ENCODE results near the gene RABL3. TPM values are rescaled to one million over a fixed set of nuclear protein-coding genes. Genes with fewer than 3 reads are reported as not detected.

RABL3 gene
- total and polyA plus RNA-seq, 2 of the 13 experiments (the other 11 are each of a cell fraction or from before 2014, with no cell fraction given): 4.8 to 31.9 TPM

- TF ChIP-seq HMGXB3 (CRISPR knock-in tag; IDR thresholded peaks at IDR 0.05; ENCODE audit: borderline replicate concordance) (peak; percentile 44; the same call in 1 of the 2 replicates), ZNF598 (CRISPR knock-in tag; IDR thresholded peaks at IDR 0.05; ENCODE audit: borderline replicate concordance) (no peak), ZNF878 (CRISPR knock-in tag; IDR thresholded peaks at IDR 0.05) (no peak), PHF5A (CRISPR knock-in tag; IDR thresholded peaks at IDR 0.05; ENCODE audit: low read depth, unreplicated experiment) (peak; percentile 81), NCOA5 (CRISPR knock-in tag; IDR thresholded peaks at IDR 0.05) (no peak), DPF2 (CRISPR knock-in tag; IDR thresholded peaks at IDR 0.05; ENCODE audit: borderline replicate concordance, low read depth) (no peak), TAF1 (CRISPR knock-in tag; IDR thresholded peaks at IDR 0.05) (no peak), SOX5 (CRISPR knock-in tag; IDR thresholded peaks at IDR 0.05; ENCODE audit: borderline replicate concordance) (peak; percentile 93), TGIF2 (CRISPR knock-in tag; IDR thresholded peaks at IDR 0.05) (no peak), SPEN (CRISPR knock-in tag; IDR thresholded peaks at IDR 0.05; ENCODE audit: low read depth) (peak; percentile 24; the same call in 1 of the 2 replicates)
- TF ChIP-seq, protein P1, sequence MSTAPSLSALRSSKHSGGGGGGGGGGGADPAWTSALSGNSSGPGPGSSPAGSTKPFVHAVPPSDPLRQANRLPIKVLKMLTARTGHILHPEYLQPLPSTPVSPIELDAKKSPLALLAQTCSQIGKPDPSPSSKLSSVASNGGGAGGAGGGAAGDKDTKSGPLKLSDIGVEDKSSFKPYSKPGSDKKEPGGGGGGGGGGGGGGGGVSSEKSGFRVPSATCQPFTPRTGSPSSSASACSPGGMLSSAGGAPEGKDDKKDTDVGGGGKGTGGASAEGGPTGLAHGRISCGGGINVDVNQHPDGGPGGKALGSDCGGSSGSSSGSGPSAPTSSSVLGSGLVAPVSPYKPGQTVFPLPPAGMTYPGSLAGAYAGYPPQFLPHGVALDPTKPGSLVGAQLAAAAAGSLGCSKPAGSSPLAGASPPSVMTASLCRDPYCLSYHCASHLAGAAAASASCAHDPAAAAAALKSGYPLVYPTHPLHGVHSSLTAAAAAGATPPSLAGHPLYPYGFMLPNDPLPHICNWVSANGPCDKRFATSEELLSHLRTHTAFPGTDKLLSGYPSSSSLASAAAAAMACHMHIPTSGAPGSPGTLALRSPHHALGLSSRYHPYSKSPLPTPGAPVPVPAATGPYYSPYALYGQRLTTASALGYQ (CRISPR knock-in tag; IDR thresholded peaks at IDR 0.05): peak; percentile 82; the same call in 1 of the 2 replicates
- TF ChIP-seq, protein P2, sequence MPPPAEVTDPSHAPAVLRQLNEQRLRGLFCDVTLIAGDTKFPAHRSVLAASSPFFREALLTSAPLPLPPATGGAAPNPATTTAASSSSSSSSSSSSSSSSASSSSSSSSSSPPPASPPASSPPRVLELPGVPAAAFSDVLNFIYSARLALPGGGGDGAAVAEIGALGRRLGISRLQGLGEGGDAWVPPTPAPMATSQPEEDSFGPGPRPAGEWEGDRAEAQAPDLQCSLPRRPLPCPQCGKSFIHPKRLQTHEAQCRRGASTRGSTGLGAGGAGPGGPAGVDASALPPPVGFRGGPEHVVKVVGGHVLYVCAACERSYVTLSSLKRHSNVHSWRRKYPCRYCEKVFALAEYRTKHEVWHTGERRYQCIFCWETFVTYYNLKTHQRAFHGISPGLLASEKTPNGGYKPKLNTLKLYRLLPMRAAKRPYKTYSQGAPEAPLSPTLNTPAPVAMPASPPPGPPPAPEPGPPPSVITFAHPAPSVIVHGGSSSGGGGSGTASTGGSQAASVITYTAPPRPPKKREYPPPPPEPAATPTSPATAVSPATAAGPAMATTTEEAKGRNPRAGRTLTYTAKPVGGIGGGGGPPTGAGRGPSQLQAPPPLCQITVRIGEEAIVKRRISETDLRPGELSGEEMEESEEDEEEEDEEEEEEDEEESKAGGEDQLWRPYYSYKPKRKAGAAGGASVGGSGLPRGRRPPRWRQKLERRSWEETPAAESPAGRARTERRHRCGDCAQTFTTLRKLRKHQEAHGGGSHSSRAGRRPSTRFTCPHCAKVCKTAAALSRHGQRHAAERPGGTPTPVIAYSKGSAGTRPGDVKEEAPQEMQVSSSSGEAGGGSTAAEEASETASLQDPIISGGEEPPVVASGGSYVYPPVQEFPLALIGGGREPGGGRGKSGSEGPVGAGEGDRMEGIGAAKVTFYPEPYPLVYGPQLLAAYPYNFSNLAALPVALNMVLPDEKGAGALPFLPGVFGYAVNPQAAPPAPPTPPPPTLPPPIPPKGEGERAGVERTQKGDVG (CRISPR knock-in tag; IDR thresholded peaks at IDR 0.05; ENCODE audit: borderline replicate concordance): no peak
- TF ChIP-seq, protein P3, sequence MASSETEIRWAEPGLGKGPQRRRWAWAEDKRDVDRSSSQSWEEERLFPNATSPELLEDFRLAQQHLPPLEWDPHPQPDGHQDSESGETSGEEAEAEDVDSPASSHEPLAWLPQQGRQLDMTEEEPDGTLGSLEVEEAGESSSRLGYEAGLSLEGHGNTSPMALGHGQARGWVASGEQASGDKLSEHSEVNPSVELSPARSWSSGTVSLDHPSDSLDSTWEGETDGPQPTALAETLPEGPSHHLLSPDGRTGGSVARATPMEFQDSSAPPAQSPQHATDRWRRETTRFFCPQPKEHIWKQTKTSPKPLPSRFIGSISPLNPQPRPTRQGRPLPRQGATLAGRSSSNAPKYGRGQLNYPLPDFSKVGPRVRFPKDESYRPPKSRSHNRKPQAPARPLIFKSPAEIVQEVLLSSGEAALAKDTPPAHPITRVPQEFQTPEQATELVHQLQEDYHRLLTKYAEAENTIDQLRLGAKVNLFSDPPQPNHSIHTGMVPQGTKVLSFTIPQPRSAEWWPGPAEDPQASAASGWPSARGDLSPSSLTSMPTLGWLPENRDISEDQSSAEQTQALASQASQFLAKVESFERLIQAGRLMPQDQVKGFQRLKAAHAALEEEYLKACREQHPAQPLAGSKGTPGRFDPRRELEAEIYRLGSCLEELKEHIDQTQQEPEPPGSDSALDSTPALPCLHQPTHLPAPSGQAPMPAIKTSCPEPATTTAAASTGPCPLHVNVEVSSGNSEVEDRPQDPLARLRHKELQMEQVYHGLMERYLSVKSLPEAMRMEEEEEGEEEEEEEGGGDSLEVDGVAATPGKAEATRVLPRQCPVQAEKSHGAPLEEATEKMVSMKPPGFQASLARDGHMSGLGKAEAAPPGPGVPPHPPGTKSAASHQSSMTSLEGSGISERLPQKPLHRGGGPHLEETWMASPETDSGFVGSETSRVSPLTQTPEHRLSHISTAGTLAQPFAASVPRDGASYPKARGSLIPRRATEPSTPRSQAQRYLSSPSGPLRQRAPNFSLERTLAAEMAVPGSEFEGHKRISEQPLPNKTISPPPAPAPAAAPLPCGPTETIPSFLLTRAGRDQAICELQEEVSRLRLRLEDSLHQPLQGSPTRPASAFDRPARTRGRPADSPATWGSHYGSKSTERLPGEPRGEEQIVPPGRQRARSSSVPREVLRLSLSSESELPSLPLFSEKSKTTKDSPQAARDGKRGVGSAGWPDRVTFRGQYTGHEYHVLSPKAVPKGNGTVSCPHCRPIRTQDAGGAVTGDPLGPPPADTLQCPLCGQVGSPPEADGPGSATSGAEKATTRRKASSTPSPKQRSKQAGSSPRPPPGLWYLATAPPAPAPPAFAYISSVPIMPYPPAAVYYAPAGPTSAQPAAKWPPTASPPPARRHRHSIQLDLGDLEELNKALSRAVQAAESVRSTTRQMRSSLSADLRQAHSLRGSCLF (CRISPR knock-in tag; IDR thresholded peaks at IDR 0.05; ENCODE audit: borderline replicate concordance): no peak
Measured at GRCh38 chr3:120678331-120678947, 63.9 kb downstream of the RABL3 start (continued).

All from HepG2 (cell line).